SK-N-MC (cell line): Measurements from ENCODE around the gene RTP1.

Experiments
- DNase-seq: peaks from one replicate; pipeline ENCODE4 v3.0.0-alpha.2; 2011; ENCODE audit warnings: low read depth, low spot score
- H3K27ac ChIP-seq: fragments of 200-600 bp; sonication (generic); 2 replicates; pipeline ENCODE4 v1.5.1; 2016; ENCODE audit warnings: mixed run types
- H3K36me3 ChIP-seq: fragments of 200-600 bp; sonication (generic); 2 replicates; pipeline ENCODE4 v1.6.1; 2017; ENCODE audit warnings: antibody characterized with exemption, low read length, mixed read lengths; ENCODE audit not compliant: insufficient read depth
- H3K4me3 ChIP-seq: fragments of 200-600 bp; sonication (generic); 2 replicates; pipeline ENCODE4 v1.5.1; 2016
- H3K9ac ChIP-seq: fragments of 200-600 bp; sonication (generic); 2 replicates; pipeline ENCODE4 v1.8.0; 2017; ENCODE audit warnings: mixed run types, mixed read lengths; ENCODE audit not compliant: insufficient read length
- H3K9me3 ChIP-seq: fragments of 200-600 bp; sonication (generic); 2 replicates; pipeline ENCODE4 v1.6.1; 2017; ENCODE audit warnings: low read depth, mild to moderate bottlenecking, antibody characterized with exemption, low read length, moderate library complexity, mixed read lengths
- EZH2 ChIP-seq: fragments of 200-600 bp; sonication (generic); IDR thresholded peaks from one replicate; pipeline ENCODE4 v1.6.1; 2017; ENCODE audit warnings: antibody characterized with exemption
- FOXP2 ChIP-seq: optimal IDR thresholded peaks from 2 replicates; pipeline ENCODE3; 2011; ENCODE audit warnings: mild to moderate bottlenecking, moderate library complexity; ENCODE audit not compliant: insufficient read depth; ENCODE audit errors: extremely low read length, control extremely low read depth
- POLR2AphosphoS5 ChIP-seq: IDR thresholded peaks from 2 replicates; pipeline ENCODE4 v1.6.1; 2012; ENCODE audit warnings: mild to moderate bottlenecking, low read depth, low read length, borderline replicate concordance

The RTP1 gene

GRCh38 chr3:187172929-187173328, 24.4 kb upstream of the RTP1 start:
- H3K36me3 ChIP-seq, result no peaks in the 10 kb centered on the region
- H3K9me3 ChIP-seq, result no peaks in the 10 kb centered on the region
- no peak overlapping the region for H3K4me3 ChIP-seq
- H3K27ac ChIP-seq, result no peak overlapping the region
- TF ChIP-seq POLR2AphosphoS5 (no peak), FOXP2 (no peak), EZH2 (no peak)
- no peak for DNase-seq
- H3K9ac ChIP-seq, result no peak overlapping the region

GRCh38 chr3:187181454-187182170, 15.7 kb upstream of the RTP1 start:
- Histone ChIP-seq H3K27ac (no peak overlapping the region), H3K9ac (no peak overlapping the region), H3K36me3 (no peaks in the 10 kb centered on the region), H3K4me3 (no peak overlapping the region), H3K9me3 (no peaks in the 10 kb centered on the region)
- DNase-seq, result no peak
- TF ChIP-seq POLR2AphosphoS5, result no peak
- no peak for TF ChIP-seq EZH2
- TF ChIP-seq FOXP2, result no peak

GRCh38 chr3:187183210-187183862, 13.9 kb upstream of the RTP1 start:
- H3K9ac ChIP-seq, result no peak overlapping the region
- H3K4me3 ChIP-seq, result peak overlapping the region; percentile 7; the same call in 1 of the 2 replicates
- no peaks in the 10 kb centered on the region for H3K36me3 ChIP-seq
- no peak for DNase-seq
- no peak for TF ChIP-seq POLR2AphosphoS5
- TF ChIP-seq EZH2, result no peak
- no peak for TF ChIP-seq FOXP2
- H3K9me3 ChIP-seq, result no peaks in the 10 kb centered on the region
- H3K27ac ChIP-seq, result no peak overlapping the region

GRCh38 chr3:187183903-187184302, 13.4 kb upstream of the RTP1 start:
- no peak overlapping the region for H3K9ac ChIP-seq
- TF ChIP-seq POLR2AphosphoS5, result no peak
- TF ChIP-seq EZH2, result no peak
- no peak for TF ChIP-seq FOXP2
- H3K36me3 ChIP-seq, result no peaks in the 10 kb centered on the region
- no peaks in the 10 kb centered on the region for H3K9me3 ChIP-seq
- no peak overlapping the region for H3K27ac ChIP-seq
- H3K4me3 ChIP-seq, result no peak overlapping the region
- no peak for DNase-seq

DNA sequence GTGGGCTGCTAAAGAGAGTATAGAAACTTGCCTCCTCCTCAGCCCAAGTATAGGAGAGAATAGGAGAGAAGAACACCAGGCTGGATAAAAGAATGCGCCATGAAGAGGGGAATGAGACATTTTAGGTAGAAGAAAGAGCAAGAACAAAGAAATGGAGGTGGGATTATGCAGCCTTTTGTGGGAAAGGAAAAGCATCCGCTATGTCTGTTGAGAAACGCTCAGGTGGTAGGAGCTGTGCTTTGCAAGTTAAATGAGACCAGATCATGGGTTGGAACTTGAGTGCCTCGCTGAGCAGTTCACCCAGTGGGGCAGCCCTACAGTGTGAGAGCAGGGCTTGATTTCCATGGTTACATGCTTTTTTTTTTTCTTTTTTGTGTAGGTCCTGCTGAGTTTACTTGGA, 11.5 kb upstream of the RTP1 start:
- TF ChIP-seq FOXP2, result no peak
- no peak for TF ChIP-seq EZH2
- no peak for TF ChIP-seq POLR2AphosphoS5
- Histone ChIP-seq H3K4me3 (no peak overlapping the region), H3K36me3 (no peaks in the 10 kb centered on the region), H3K27ac (no peak overlapping the region), H3K9ac (no peak overlapping the region), H3K9me3 (no peaks in the 10 kb centered on the region)
- no peak for DNase-seq

- Histone ChIP-seq H3K36me3 (no peaks in the 10 kb centered on the region), H3K9ac (no peak overlapping the region), H3K4me3 (no peak overlapping the region), H3K9me3 (no peaks in the 10 kb centered on the region), H3K27ac (no peak overlapping the region)
- no peak for TF ChIP-seq POLR2AphosphoS5
- no peak for TF ChIP-seq FOXP2
- TF ChIP-seq EZH2, result no peak
- DNase-seq, result no peak
Measured at GRCh38 chr3:187186375-187186774, 10.9 kb upstream of the RTP1 start.

GRCh38 chr3:187186801-187187421, 10.4 kb upstream of the RTP1 start:
- DNase-seq, result no peak
- TF ChIP-seq FOXP2 (no peak), POLR2AphosphoS5 (no peak), EZH2 (no peak)
- Histone ChIP-seq H3K4me3 (no peak overlapping the region), H3K36me3 (no peaks in the 10 kb centered on the region), H3K9me3 (no peaks in the 10 kb centered on the region), H3K27ac (no peak overlapping the region), H3K9ac (no peak overlapping the region)

DNA sequence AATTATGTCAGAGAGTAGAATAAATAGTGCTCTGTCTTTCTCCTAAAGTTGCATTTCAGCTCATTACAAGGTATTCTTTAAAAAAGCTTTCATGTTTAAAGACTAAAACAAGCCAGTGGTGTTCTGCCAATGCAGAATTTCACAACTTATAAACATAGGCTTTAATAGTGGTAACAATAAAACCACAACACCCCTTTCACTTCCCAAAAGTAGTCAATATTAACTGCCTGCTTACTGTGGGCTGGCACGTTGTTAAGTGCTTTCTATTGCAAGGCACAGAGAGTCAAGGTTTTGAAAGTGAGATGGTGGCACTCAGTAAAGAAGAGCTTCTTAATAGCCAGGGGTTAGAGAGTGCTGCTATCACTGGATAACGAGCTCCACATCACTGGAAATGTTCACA, 8.4 kb upstream of the RTP1 start:
- no peak for DNase-seq
- Histone ChIP-seq H3K27ac (no peak overlapping the region), H3K36me3 (no peaks in the 10 kb centered on the region), H3K9ac (no peak overlapping the region), H3K9me3 (no peaks in the 10 kb centered on the region), H3K4me3 (no peak overlapping the region)
- TF ChIP-seq FOXP2, result no peak
- TF ChIP-seq POLR2AphosphoS5, result no peak
- no peak for TF ChIP-seq EZH2
